ENCODE results near the gene MSMO1.

MSMO1 gene

GRCh38 chr4:165361810-165362209 is 34.3 kb downstream of the MSMO1 start:
- DNase-seq = no peak

DNA sequence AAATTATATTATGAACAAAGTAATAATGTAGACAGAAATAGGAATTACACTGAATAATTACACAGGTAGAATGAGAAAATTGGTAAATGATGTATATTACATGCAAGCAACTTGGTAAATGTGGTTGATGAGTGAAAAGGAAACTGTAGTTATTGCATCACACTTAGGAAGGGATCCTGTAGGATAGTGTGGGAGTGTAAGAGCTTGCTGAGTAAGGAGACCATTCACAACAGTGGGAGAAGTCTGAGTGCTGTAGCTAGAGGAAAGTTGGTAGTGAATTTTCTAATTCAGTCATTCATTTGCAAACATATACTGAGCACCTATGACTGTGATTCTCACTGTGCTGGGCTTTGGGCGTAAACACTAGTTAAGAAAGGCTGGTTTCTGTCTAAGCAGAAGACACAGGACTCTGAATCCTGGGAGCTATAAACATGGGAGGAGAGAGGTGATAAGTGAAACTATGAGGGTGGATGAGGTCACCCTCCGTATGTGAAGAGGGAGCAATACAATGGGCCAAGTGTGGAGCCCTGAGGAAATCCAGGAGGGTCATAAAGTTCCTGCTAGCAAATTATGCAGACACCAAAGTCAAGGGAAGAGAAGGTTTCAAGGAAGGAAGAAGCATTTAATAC is 37.1 kb downstream of the MSMO1 start:
- DNase-seq = no peak

DNA sequence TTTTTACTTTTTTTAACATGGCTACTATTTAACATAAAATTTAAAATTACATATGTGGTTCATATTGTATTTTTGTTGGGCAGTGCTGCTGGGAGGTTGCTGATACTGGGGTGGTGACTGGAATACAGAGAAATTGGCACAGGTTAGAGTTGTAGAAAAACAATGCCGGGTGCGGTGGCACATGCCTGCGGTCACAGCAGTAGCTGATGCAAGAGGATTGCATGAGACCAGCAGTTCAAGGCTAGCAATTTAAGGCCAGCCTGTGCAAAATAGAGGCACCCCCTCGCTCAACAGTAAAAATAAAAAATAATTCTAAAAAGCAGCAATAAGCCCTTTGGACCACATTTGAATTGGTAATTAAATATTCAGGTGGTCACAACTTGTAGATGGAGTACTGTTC is 39.6 kb downstream of the MSMO1 start:
- DNase-seq = no peak

GRCh38 chr4:165368114-165368513 is 40.6 kb downstream of the MSMO1 start:
- no peak for DNase-seq

GRCh38 chr4:165368567-165368966 is 41.1 kb downstream of the MSMO1 start:
- DNase-seq = no peak

DNA sequence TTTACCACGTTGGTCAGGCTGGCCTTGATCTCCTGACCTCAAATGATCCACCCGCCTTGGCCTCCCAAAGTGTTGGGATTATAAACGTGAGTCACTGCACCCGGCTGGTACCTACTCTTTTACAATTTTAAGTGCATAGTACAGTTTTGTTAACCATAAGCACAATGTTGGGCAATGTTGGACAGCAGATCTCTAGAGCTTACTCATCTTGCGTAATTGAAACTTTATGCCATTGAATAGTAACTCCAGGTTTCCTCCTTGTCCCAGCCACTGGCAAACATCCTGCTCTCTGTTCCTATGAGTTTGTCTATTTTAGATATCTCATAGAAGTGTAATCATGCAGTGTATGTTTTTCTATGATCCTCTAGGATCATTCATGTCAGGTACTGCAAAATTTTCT is 42.1 kb downstream of the MSMO1 start:
- no peak for DNase-seq

DNA sequence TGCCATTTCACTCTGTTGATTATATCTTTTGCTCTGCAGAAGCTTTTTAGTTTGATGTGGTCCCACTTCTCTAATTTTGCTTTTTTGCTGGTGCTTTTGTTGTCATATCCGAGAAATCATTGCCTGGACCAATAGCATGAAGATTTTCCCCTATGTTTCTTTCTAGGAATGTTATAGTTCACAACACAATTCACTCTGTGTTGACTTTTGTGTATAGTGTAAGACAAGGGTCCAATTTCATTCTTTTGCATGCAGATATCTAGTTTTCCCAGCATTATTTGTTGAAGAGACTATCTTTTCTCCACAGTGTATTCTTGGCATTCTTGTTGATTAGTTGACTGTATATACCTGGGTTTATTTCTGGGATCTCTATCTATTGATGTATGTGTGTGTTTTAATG is 43.1 kb downstream of the MSMO1 start:
- no peak for DNase-seq

DNA sequence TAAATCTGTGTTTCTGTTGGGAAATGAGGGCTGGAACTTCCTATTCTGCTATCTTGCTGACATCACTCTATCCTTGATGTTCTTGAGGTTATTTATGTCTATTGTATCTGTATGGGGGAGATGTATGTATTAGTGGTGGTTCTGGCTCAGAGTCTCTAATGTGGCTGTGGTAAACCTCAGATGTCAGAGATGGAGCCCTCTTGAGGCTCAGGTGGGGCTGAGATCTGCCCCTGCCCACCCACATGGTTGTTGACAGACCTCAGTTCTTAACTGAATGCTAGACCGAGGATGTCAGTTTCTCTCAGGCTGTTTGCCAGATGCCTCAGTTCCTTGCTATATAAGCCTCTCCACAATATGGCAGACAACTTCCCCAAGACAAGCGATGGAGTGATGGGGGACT is 48.0 kb downstream of the MSMO1 start:
- no peak for DNase-seq

GRCh38 chr4:165378398-165378744 is 50.9 kb downstream of the MSMO1 start:
- no peak for DNase-seq

- DNase-seq = peak in 1 of 2 donors; percentile 22
These were observed 51.5 kb downstream of the MSMO1 start, which contains the start of gene CPE for GRCh38 chr4:165378745-165379677. Gene CPE, plus strand, starts transcription at chr4:165379008. Its CDS starts 214 bp downstream, at chr4:165379222.

DNA sequence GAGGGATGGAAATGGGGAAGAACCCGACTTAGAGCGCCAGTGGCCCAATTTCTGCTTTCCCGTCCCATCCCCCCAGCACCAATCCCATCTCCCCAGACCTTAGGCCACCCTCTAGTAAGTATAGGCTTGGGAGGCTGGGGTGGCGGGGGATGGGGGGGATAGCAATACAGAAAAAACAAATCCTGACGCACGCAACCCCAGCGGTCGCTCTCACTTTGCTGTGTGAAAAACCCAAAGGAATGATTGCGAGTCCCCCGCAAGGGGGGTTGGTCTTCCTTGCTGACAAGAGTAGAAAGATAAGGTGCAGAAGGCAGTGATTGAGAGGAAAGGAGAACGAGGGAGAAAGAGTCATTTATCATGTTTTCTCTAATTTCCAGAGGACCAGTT is 52.2 kb downstream of the MSMO1 start:
- DNase-seq = no peak

DNA sequence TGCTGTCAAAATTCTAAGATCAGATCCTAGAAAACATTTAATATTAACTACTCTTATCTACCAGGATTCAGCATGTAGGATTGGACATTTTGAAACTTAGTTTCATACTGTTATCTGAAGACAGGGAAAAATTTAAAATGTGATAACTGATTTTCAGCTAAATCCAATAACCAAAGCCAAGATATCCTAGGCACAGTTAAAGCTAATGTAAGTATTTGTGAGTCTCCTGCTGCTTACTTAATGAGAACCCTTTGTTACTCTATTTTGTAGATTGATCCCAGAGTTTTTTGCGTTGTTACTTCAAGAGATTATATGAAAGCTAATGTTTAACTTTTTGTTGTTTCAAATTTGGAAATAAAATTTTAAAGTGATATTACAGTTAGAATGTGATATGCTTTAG is 53.3 kb downstream of the MSMO1 start:
- DNase-seq = no peak

- no peak for DNase-seq
These were observed 54.4 kb downstream of the MSMO1 start for GRCh38 chr4:165381821-165382373.

- no peak for DNase-seq
These were observed 55.2 kb downstream of the MSMO1 start for GRCh38 chr4:165382640-165383039.

DNA sequence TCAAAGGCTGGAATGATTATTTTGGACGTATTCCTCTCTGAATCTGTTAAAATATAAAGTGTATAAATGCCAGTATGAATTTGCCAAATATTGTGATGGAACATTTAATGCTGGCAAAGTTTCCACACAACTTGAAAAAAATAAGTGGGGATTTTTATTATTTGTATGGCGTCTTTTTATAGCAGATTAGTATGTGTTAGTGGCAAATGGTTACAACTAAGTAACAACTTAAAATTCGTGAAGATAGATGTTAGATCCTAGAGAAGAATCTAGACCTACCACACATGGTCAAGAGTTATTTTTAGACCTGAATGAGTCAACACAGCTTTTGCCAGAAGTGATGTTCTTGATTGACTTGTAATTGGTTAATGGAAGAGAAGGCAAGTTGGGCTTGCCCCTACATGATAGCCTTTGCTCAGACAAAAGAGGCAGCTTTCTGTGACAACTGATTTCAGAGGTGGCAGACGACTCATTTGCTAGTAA is 56.2 kb downstream of the MSMO1 start:
- no peak for DNase-seq

GRCh38 chr4:165384186-165384585 is 56.7 kb downstream of the MSMO1 start:
- DNase-seq = no peak

GRCh38 chr4:165384598-165384997 is 57.1 kb downstream of the MSMO1 start:
- no peak for DNase-seq

DNA sequence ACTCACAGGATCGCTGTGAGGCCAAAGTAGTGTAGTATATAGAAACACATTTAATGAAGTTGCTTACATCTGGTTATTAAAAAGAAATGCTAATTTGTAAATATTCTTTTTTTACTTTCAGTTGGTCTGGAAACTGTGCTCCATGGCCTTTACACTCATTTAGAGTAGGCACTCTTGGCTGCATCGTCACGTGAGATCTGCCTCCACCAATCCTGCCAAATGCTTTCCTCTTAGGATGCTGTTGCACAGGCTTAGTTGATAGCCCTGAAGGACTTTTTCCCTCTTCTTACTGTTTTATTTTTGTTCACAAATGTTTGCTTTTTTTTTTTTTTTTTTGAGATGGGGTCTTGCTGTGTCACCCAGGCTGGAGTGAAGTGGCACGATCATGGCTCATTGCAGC is 57.7 kb downstream of the MSMO1 start:
- no peak for DNase-seq

- DNase-seq = no peak
These were observed 58.9 kb downstream of the MSMO1 start for GRCh38 chr4:165386328-165386727.

DNA sequence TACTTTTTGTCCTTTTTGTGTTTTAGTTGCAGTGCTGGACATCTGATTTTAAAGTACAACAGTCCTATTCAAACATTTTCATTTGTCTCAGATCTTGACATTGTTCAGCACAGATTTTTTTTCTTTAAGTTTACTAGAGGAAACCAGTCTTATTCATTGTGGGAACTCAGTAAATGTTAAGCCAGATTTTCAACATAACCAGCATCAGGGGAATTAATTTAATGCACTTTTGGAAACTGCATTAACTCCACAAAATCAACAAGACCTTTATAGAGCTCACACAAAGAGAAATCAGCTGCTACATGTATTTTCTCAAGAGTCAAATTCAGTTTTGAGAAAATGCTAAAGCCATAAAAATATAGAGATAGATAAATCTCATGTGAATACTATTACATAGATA is 61.3 kb downstream of the MSMO1 start:
- DNase-seq = no peak
